HG03139 (cell line): ENCODE data around the gene ARHGAP28.
"Not testable (repeated sequence)": the region's sequence is repeated elsewhere in the genome, so short reads cannot be mapped to it uniquely, and the experiment has no call there.

Experiments
- ATAC-seq: cut with Tn5 transposase; IDR thresholded peaks from one replicate; pipeline ENCODE4 v1.9.1; 2021; ENCODE audit not compliant: unreplicated experiment

Gene ARHGAP28

DNA sequence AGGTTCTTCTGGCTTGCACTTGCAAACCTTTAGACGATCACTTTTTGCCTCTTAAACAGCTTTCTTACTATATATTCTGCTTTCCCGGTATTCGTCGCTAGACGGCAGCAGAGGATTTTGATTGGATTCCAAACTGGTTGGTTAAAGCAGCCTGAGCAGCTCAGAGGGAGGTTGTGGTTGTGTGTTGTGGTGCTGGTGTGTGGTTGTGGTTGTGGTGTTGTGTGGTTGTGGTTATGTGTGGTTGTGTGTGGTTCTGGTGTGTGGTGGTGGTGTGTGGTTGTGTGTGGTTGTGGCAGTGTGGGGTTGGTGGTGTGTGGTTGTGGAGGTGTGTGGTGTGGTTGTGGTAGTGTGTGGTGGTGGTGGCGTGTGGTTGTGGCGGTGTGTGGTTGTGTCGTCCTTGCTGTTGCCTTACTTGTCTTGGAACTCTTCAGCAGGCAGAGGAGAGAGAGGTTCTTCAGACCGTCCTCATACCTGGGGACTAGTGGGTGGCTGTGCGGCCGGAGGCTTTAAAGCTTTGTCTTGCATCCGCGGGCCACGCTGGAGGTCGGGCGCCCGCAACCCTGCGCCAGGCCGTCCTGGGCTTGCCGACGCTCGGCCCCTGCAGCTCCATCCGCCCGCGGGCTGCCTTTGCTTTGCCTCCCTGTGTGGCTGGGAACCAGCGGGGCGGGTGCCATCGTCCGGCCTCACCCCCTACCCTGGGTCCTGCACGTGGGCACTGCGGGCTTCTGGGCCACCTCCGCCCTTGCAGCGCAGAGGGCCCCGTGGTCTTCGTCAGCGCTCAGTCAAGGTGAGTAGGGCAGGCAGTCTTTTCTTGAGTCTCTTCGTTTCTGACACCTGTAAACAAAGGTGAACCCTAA is 190.8 kb downstream of the ARHGAP28 start:
- no peak for ATAC-seq

GRCh38 chr18:6921571-6921970 is 192.1 kb downstream of the ARHGAP28 start:
- ATAC-seq: no peak

- ATAC-seq: no peak
Measured at GRCh38 chr18:6923220-6923619, 193.7 kb downstream of the ARHGAP28 start.

GRCh38 chr18:6927153-6927552 is 197.6 kb downstream of the ARHGAP28 start:
- ATAC-seq: no peak

- ATAC-seq: no peak
Measured at GRCh38 chr18:6928359-6928758, 198.8 kb downstream of the ARHGAP28 start.

DNA sequence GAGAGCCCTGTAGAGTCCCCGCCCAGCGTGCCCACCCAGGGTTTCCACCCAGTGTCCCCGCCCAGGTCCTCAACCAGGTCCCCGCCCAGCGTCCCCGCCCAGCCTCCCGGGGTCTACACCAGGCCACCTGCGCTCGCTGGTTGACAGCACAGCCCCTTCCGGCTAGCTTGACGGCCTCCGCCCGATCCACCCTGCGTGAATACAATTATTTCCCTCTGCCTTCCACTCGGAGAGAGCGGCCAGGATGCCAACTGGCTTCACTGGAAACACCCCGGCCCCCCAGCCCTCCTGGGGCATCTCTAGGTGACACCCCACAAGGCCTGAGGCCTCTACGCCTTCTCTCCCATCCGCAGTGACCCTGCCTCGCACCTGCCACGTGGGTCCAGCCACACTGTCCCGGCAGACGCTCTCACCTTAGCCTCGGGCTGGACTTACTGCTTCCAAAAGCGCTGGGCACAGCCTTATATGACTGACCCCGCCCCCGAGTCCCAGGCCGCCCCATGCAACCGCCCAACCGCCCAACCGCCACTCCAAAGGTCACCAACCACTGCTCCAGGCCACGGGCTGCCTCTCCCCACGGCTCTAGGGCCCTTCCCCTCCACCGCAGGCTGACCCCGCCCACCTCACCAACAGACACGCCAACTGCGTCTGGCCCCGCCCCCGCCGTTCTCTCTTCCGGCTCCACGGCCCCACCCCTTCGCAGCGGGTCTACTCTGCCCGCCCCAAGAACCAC is 200.0 kb downstream of the ARHGAP28 start:
- ATAC-seq: no peak

- no peak for ATAC-seq
Measured at GRCh38 chr18:6934859-6935258, 205.3 kb downstream of the ARHGAP28 start.

GRCh38 chr18:6938003-6938402 is 208.5 kb downstream of the ARHGAP28 start:
- no peak for ATAC-seq

GRCh38 chr18:6938403-6938802 is 208.9 kb downstream of the ARHGAP28 start:
- ATAC-seq: not testable (repeated sequence)

- no peak for ATAC-seq
Measured at GRCh38 chr18:6939972-6940371, 210.5 kb downstream of the ARHGAP28 start.

- ATAC-seq: no peak
Measured at GRCh38 chr18:6940451-6940850, 210.9 kb downstream of the ARHGAP28 start.

DNA sequence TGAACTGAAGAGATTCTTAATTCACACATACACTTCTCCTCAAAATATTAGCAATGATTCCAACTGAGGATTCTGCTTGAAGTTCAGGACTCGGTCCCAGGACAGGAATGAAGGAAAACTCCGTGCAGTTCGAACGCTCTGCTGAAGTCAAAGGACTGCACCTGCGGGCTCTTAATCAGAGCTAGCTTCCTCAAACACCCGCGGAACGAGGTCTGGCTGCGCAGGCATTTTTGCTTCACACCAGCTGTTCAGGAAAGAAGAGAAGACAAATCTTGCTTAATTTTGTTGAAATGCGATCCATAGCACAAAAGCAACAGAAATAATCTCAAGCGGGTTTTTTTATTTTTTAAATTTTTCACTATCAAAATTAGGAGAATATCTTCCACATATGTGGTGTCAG is 212.5 kb downstream of the ARHGAP28 start:
- no peak for ATAC-seq

GRCh38 chr18:6942742-6943141 is 213.2 kb downstream of the ARHGAP28 start:
- ATAC-seq: no peak

- ATAC-seq: no peak
Measured at GRCh38 chr18:6943143-6943542, 213.6 kb downstream of the ARHGAP28 start.

GRCh38 chr18:6947338-6948030 is 218.0 kb downstream of the ARHGAP28 start:
- no peak for ATAC-seq

DNA sequence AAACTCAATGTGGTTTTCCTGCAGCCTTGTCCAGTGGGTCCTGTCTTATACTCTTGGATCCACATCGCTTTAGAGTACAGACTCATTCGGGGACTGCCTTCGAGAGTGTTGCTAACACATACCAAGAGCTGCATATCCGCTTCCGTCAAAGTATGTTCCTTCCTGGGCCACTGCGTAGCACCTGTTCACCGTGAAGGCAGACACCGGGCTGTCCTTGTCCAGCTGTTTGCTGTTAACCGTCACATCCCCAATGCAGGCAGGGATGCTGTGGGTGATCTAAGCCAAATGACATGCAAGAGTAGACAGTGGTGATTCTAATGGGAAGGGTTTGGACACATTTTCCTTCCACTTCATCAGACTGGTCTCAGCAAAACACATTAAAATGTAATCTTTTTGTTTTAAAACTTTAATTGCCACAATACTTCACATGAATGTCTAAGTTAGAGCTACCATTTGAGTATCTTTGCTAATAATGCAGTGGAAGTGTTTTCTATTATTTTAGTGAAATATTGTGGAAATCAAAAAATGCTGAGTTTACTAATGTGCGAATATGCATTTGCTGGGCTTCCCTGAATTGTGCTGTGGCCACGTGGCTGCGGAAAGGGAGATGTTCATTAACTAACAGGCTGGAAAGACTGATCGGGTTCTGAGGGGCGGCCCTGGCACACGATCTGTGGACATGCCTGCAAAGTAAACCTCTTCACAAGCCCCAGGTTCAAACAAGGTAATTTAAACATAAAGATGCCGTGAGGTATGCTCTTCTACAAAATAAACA is 219.0 kb downstream of the ARHGAP28 start:
- no peak for ATAC-seq

- no peak for ATAC-seq
Measured at GRCh38 chr18:6949800-6950586, 220.5 kb downstream of the ARHGAP28 start.

GRCh38 chr18:6950641-6951040 is 221.1 kb downstream of the ARHGAP28 start:
- no peak for ATAC-seq

DNA sequence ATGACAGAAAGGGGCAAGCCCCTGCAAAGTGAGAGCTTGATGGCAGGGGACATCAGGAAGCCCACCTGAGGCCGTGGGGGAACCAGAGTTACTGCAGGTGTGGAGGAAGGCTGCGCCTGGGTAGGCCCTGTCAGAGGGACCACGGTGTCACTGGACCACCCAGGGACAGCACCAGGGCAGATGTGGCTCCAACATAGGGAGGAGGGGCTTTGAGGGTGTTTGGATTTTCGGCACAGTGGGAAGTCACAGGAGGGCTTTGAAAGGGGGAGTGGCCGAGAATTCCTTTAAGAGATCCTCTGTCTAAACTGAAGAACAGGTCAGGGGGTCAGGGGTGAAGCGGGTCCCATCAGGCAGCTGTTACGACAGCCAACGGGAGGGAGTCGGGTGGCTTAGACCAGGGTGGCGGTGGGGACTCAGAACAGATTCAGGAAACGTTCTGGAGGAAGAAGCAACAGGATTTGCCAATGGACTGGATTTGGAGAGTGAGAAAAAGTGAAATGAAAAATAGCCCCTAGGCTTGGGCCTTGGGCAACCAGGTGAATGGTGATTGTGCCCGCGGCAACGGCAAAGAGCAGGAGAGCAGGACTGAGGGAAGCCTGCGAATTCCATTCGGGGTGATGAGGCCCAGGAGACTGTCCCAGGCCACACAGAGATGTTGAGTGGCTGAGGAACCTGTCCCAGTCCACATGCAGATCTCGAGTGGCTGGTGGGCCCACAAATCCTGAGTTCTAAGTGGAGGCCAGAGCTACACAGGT is 222.0 kb downstream of the ARHGAP28 start:
- ATAC-seq: no peak
